PC-3 (cell line): ENCODE measurements around the gene KRTAP9-7. TPM values are rescaled to one million over a fixed set of nuclear protein-coding genes. Genes with fewer than 3 reads are reported as not detected.
"Not testable (repeated sequence)": the region's sequence is repeated elsewhere in the genome, so short reads cannot be mapped to it uniquely, and the experiment has no call there.

ENCODE experiments used
- ATAC-seq: fragments of 200-7000 bp; cut with Tn5 transposase; 2 replicates; pipeline ENCODE4 v1.9.1; 2020; ENCODE audit warnings: mild to moderate bottlenecking, moderate library complexity
- BruUV-seq: library from RNA; stranded (reverse); fragments of 400-500 nt; replicated peaks from 2 replicates; lab custom pipeline; 2021; lab: Mats Ljungman, UMichigan
- CTCF ChIA-PET: fragments of 300-600 bp; sonication (Branson Sonifier 250); formaldehyde crosslinking; loops from one replicate; lab custom pipeline; 2022; ENCODE audit warnings: antibody characterized with exemption; lab: Charles Lee
- POLR2A ChIA-PET: fragments of 300-600 bp; sonication (Branson Sonifier 250); formaldehyde crosslinking; loops from one replicate; lab custom pipeline; 2022; ENCODE audit warnings: antibody characterized with exemption; ENCODE audit not compliant: unreplicated experiment; lab: Charles Lee
- DNase-seq: peaks from one replicate; pipeline ENCODE4 v3.0.0-alpha.2; 2015
- H2AFZ ChIP-seq: fragments of 300-600 bp; sonication (generic); 2 replicates; pipeline ENCODE4 v1.6.0; 2016; ENCODE audit warnings: antibody characterized with exemption, low read length
- H3F3A ChIP-seq: fragments of 300-600 bp; sonication (generic); one replicate; pipeline ENCODE4 v1.6.0; 2017; ENCODE audit warnings: antibody characterized with exemption, low read length, control low read depth, mild to moderate bottlenecking; ENCODE audit not compliant: unreplicated experiment
- H3K27ac ChIP-seq: fragments of 300-600 bp; sonication (generic); 2 replicates; pipeline ENCODE4 v1.5.1; 2016; ENCODE audit warnings: mild to moderate bottlenecking, low read length
- H3K27me3 ChIP-seq: fragments of 300-600 bp; sonication (generic); 2 replicates; pipeline ENCODE4 v1.6.1; 2016; ENCODE audit warnings: low read length, mixed read lengths
- H3K36me3 ChIP-seq: fragments of 300-600 bp; sonication (generic); 2 replicates; pipeline ENCODE4 v1.6.1; 2016; ENCODE audit warnings: low read depth, mixed run types, low read length, mixed read lengths
- H3K4me1 ChIP-seq: fragments of 300-600 bp; sonication (generic); 2 replicates; pipeline ENCODE4 v1.5.1; 2016; ENCODE audit warnings: low read length; ENCODE audit not compliant: insufficient read depth
- H3K4me2 ChIP-seq: fragments of 300-600 bp; sonication (generic); 2 replicates; pipeline ENCODE4 v1.6.0; 2016; ENCODE audit warnings: low read length
- H3K4me3 ChIP-seq: fragments of 300-600 bp; sonication (generic); 2 replicates; pipeline ENCODE4 v1.5.1; 2016; ENCODE audit warnings: mild to moderate bottlenecking, low read length, mixed read lengths
- H3K79me2 ChIP-seq: fragments of 300-600 bp; sonication (generic); 2 replicates; pipeline ENCODE4 v1.6.1; 2017; ENCODE audit warnings: low read length, mixed read lengths
- H3K9ac ChIP-seq: fragments of 300-600 bp; sonication (generic); 2 replicates; pipeline ENCODE4 v1.6.0; 2016; ENCODE audit warnings: mild to moderate bottlenecking, low read length
- H3K9me2 ChIP-seq: fragments of 300-600 bp; sonication (generic); replicated peaks from 2 replicates; pipeline ENCODE4 v1.6.1; 2016; ENCODE audit warnings: mixed run types, low read length, mixed read lengths
- H3K9me3 ChIP-seq: fragments of 300-600 bp; sonication (generic); 2 replicates; pipeline ENCODE4 v1.6.1; 2016; ENCODE audit warnings: low read length, mixed read lengths
- H4K20me1 ChIP-seq: fragments of 300-600 bp; sonication (generic); 2 replicates; pipeline ENCODE4 v1.6.1; 2016; ENCODE audit warnings: low read length, mixed read lengths
- CTCF ChIP-seq: fragments of 300-600 bp; sonication (generic); conservative IDR thresholded peaks from 2 replicates; pipeline ENCODE4 v1.5.1; 2017; ENCODE audit warnings: antibody characterized with exemption, low read depth, mild to moderate bottlenecking, low read length
- EZH2 ChIP-seq: fragments of 300-600 bp; sonication (generic); IDR thresholded peaks from one replicate; pipeline ENCODE4 v1.6.1; 2017; ENCODE audit warnings: antibody characterized with exemption, mild to moderate bottlenecking, low read length; ENCODE audit not compliant: unreplicated experiment
- EZH2phosphoT487 ChIP-seq: fragments of 300-600 bp; sonication (generic); IDR thresholded peaks from 2 replicates; pipeline ENCODE4 v1.6.1; 2018; ENCODE audit warnings: mild to moderate bottlenecking, antibody characterized with exemption, low read length, borderline replicate concordance
- intact Hi-C: fragments of 100-400 bp; cut with micrococcal nuclease; formaldehyde crosslinking; loops from 2 replicates; pipeline ENCODE4 v1.9.0; 2023
- total RNA-seq: library from RNA; depleted of rRNA; stranded (reverse); fragments of >200 nt; gene quantifications from 2 replicates; pipeline ENCODE4 v1.2.3, GENCODE V29; 2014

Gene KRTAP9-7
- total RNA-seq, 1 experiment from 2014 or later = not detected

DNA sequence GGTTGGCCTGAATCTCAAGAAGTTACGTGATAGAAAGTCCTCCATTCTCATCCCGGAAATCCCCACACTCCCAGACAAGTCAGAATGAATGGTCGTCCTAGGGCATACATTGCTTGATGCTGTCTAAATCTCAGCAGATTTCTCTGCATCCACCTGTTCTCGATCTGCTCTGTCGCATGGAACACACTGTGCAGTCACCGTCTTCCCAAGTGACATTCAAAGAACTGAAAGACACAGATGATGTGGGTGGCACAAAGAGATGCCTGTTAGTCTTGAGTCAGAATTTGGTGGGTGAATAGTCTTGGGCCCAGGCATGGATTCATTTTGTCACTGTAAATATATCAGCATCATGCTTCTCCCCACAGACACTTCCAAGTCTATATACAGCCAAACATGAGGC, 43.8 kb upstream of the KRTAP9-7 start:
- POLR2A ChIA-PET = no interaction called here

GRCh38 chr17:41232399-41233105, 42.9 kb upstream of the KRTAP9-7 start, which contains the start of gene KRTAP9-3:
Gene KRTAP9-3, plus strand, starts transcription at chr17:41232449. Its CDS starts 53 bp downstream, at chr17:41232502.
- not testable (repeated sequence) for H3F3A ChIP-seq, H3K9me3 ChIP-seq

More for the DNA sequence above, 43.8 kb upstream of the KRTAP9-7 start:
- Histone ChIP-seq H3K9me3 (no peaks in the 10 kb centered on the region), H3K4me1 (no peaks in the 10 kb centered on the region), H3K9me2 (no peaks in the 10 kb centered on the region), H3K79me2 (no peaks in the 10 kb centered on the region), H3F3A (no peaks in the 10 kb centered on the region), H2AFZ (no peak overlapping the region), H3K4me3 (no peak overlapping the region), H3K27ac (no peak overlapping the region), H3K4me2 (no peak overlapping the region), H3K36me3 (no peaks in the 10 kb centered on the region), H3K9ac (no peak overlapping the region), H4K20me1 (no peaks in the 10 kb centered on the region), H3K27me3 (no peaks in the 10 kb centered on the region)
- intact Hi-C loops = no loop called here
- no TSS peak for BruUV-seq
- DNase-seq (no peak), ATAC-seq (no peak)
- CTCF ChIA-PET = no interaction called here
- TF ChIP-seq CTCF = no peak
- no peak for TF ChIP-seq EZH2
- TF ChIP-seq EZH2phosphoT487 = no peak

GRCh38 chr17:41237116-41237515, 38.4 kb upstream of the KRTAP9-7 start:
- H3K9ac ChIP-seq, H4K20me1 ChIP-seq, H3K27me3 ChIP-seq, H3K4me3 ChIP-seq, H3K4me2 ChIP-seq, H2AFZ ChIP-seq, POLR2A ChIA-PET, BruUV-seq, intact Hi-C loops, H3K9me2 ChIP-seq, DNase-seq, H3K9me3 ChIP-seq, H3K36me3 ChIP-seq, H3K4me1 ChIP-seq, H3F3A ChIP-seq, ATAC-seq, CTCF ChIA-PET, H3K79me2 ChIP-seq, H3K27ac ChIP-seq: not testable (repeated sequence)

More at GRCh38 chr17:41232399-41233105, 42.9 kb upstream of the KRTAP9-7 start, which contains the start of gene KRTAP9-3:
- BruUV-seq, H3K9me2 ChIP-seq, POLR2A ChIA-PET, H3K4me1 ChIP-seq, H3K27me3 ChIP-seq, H3K4me3 ChIP-seq, H3K27ac ChIP-seq, CTCF ChIA-PET, H3K79me2 ChIP-seq, DNase-seq, H3K4me2 ChIP-seq, H2AFZ ChIP-seq, H3K36me3 ChIP-seq, H4K20me1 ChIP-seq, intact Hi-C loops, ATAC-seq, H3K9ac ChIP-seq: not testable (repeated sequence)

DNA sequence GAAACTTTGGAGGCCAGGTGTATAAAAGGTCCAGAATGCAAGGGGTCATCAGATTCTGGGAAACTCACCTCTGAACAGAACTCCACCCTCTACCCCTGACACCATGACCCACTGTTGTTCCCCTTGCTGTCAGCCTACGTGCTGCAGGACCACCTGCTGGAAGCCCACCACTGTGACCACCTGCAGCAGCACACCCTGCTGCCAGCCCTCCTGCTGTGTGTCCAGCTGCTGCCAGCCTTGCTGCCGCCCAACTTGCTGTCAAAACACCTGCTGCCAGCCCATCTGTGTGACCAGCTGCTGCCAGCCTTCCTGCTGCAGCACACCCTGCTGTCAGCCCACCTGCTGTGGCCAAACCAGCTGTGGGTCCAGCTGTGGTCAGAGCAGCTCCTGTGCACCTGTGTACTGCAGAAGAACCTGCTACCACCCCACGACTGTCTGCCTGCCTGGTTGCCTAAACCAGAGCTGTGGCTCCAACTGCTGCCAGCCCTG, 37.5 kb upstream of the KRTAP9-7 start, which contains the start of gene KRTAP9-8:
Gene KRTAP9-8 (plus strand): TSS at position 51 of the 489 bp plus-strand sequence. CDS start 53 bp downstream, at position 104.
- H3K9me3 ChIP-seq, H2AFZ ChIP-seq, DNase-seq, H3K4me2 ChIP-seq, H3K4me1 ChIP-seq, H3K36me3 ChIP-seq, H3K9ac ChIP-seq, H3K9me2 ChIP-seq, ATAC-seq, intact Hi-C loops, POLR2A ChIA-PET, H3F3A ChIP-seq, H4K20me1 ChIP-seq, H3K27ac ChIP-seq, CTCF ChIA-PET, H3K4me3 ChIP-seq, H3K79me2 ChIP-seq, BruUV-seq, H3K27me3 ChIP-seq: not testable (repeated sequence)

GRCh38 chr17:41246995-41247787, 28.3 kb upstream of the KRTAP9-7 start:
- POLR2A ChIA-PET = not testable (repeated sequence)

More at GRCh38 chr17:41246995-41247787, 28.3 kb upstream of the KRTAP9-7 start:
- H3K79me2 ChIP-seq, H3K4me1 ChIP-seq, H3K9me3 ChIP-seq, intact Hi-C loops, CTCF ChIA-PET, H3K4me2 ChIP-seq, H3K27ac ChIP-seq, ATAC-seq, H3K9me2 ChIP-seq, H4K20me1 ChIP-seq, BruUV-seq, H3K9ac ChIP-seq, H3F3A ChIP-seq, H3K27me3 ChIP-seq, H3K36me3 ChIP-seq, H2AFZ ChIP-seq, DNase-seq, H3K4me3 ChIP-seq: not testable (repeated sequence)
